ENCODE results near the gene EGR1.
"Not testable (repeated sequence)": the region's sequence is repeated elsewhere in the genome, so short reads cannot be mapped to it uniquely, and the experiment has no call there.

DNA sequence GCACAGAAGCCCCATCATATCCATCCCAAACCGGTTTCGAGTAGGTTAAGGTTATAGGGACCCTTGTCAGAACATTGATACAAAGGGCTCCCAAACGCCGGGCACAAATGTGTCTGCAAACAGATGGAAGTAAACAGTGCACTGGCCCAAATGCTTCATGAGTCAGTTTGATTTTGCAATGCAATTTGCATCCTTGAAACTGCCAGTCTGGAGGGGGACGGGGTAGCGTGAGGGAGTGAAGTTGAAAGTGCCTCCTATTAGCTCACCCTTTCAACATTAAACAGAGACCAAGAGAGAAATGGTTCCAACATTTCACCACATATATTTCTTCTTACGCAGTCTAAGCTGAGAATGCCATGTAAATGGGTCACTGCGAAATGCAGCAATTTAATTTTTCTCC lies 42.2 kb downstream of the EGR1 start:
- TF ChIP-seq, protein P1, sequence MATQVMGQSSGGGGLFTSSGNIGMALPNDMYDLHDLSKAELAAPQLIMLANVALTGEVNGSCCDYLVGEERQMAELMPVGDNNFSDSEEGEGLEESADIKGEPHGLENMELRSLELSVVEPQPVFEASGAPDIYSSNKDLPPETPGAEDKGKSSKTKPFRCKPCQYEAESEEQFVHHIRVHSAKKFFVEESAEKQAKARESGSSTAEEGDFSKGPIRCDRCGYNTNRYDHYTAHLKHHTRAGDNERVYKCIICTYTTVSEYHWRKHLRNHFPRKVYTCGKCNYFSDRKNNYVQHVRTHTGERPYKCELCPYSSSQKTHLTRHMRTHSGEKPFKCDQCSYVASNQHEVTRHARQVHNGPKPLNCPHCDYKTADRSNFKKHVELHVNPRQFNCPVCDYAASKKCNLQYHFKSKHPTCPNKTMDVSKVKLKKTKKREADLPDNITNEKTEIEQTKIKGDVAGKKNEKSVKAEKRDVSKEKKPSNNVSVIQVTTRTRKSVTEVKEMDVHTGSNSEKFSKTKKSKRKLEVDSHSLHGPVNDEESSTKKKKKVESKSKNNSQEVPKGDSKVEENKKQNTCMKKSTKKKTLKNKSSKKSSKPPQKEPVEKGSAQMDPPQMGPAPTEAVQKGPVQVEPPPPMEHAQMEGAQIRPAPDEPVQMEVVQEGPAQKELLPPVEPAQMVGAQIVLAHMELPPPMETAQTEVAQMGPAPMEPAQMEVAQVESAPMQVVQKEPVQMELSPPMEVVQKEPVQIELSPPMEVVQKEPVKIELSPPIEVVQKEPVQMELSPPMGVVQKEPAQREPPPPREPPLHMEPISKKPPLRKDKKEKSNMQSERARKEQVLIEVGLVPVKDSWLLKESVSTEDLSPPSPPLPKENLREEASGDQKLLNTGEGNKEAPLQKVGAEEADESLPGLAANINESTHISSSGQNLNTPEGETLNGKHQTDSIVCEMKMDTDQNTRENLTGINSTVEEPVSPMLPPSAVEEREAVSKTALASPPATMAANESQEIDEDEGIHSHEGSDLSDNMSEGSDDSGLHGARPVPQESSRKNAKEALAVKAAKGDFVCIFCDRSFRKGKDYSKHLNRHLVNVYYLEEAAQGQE (IDR thresholded peaks at IDR 0.05; ENCODE audit: borderline replicate concordance), result not testable (repeated sequence)
- not testable (repeated sequence) for TF ChIP-seq SMC3 (conservative IDR thresholded peaks at IDR 0.05; ENCODE audit: poor library complexity); CTCF (IDR thresholded peaks at IDR 0.05; ENCODE audit: poor library complexity, severe bottlenecking); TAF1 (IDR thresholded peaks at IDR 0.05; ENCODE audit: low read depth)

Measured in neural cell (in vitro differentiated cells).